Upper lobe of left lung (tissue), 6 donors: Measurements from ENCODE around the gene CHRDL1. TPM values are rescaled to one million over a fixed set of nuclear protein-coding genes. Genes with fewer than 3 reads are reported as not detected.

Source experiments
- ATAC-seq, 2 donors: fragments of 200-7000 bp; cut with Tn5 transposase; one replicate each; pipeline ENCODE4 v1.9.1; 2022; ENCODE audit warnings: mild to moderate bottlenecking in 2 of 2, moderate library complexity in 2 of 2; ENCODE audit not compliant: low FRiP score in 2 of 2
- DNase-seq, 2 donors: peaks; one replicate each; pipeline ENCODE4 v3.0.0-alpha.2; 2019 to 2020
- H3K27ac ChIP-seq, 4 donors: fragments of 200-600 bp; sonication (generic); one replicate each; pipeline ENCODE4 v1.5.1; 2016 to 2019
- H3K27me3 ChIP-seq, 4 donors: fragments of 200-600 bp; sonication (generic); one replicate each; pipeline ENCODE4 v1.5.1; 2017 to 2019
- H3K36me3 ChIP-seq, 4 donors: fragments of 200-600 bp; sonication (generic); one replicate each; pipeline ENCODE4 v1.5.1; 2016 to 2019
- H3K4me1 ChIP-seq, 4 donors: fragments of 200-600 bp; sonication (generic); one replicate each; pipeline ENCODE4 v1.5.1; 2018 to 2019
- H3K4me3 ChIP-seq, 4 donors: fragments of 200-600 bp; sonication (generic); one replicate each; pipeline ENCODE4 v1.5.1; 2017 to 2019; ENCODE audit warnings: mild to moderate bottlenecking in 2 of 4, moderate library complexity in 1 of 4
- H3K9me3 ChIP-seq, 4 donors: fragments of 200-600 bp; sonication (generic); one replicate each; pipeline ENCODE4 v1.5.1; 2018 to 2019
- EP300 ChIP-seq, 4 donors: sonication (generic); formaldehyde crosslinking; IDR thresholded peaks; one replicate each; pipeline ENCODE4 v1.5.1; 2017; ENCODE audit warnings: antibody characterized with exemption in 4 of 4, control low read depth in 2 of 4
- POLR2A ChIP-seq, 4 donors: fragments of 450-650 bp; IDR thresholded peaks; one replicate each; pipeline ENCODE4 v1.5.1; 2016 to 2017; ENCODE audit warnings: antibody characterized with exemption in 4 of 4, mild to moderate bottlenecking in 2 of 4
- POLR2AphosphoS5 ChIP-seq, 2 donors: sonication (generic); formaldehyde crosslinking; IDR thresholded peaks; one replicate each; pipeline ENCODE4 v1.5.1; 2017; ENCODE audit warnings: antibody characterized with exemption in 2 of 2
- WGBS, 2 donors: methylation state at CpG; one replicate each; pipeline ENCODE4 v1.1.5; 2017 to 2018; 5-methylcytosine and 5-hydroxymethylcytosine counted together
- total RNA-seq, 6 donors: library from RNA; depleted of rRNA in 4 of 6; stranded (reverse); fragments of >200 nt in 4 of 6; gene quantifications; one replicate each; pipeline versions ENCODE4 v1.1.0 to v1.2.1, GENCODE V29; 2016 to 2021
- TF ChIP-seq, protein P1 (sequence below), 6 experiments: fragments of 450-650 bp in 4 of 6; fragments of 200-600 bp in 2 of 6; sonication (generic) in 2 of 6; IDR thresholded peaks; one replicate each; pipeline ENCODE4 v1.5.1; 2016 to 2019; ENCODE audit warnings: antibody characterized with exemption in 6 of 6
- donor health status: DM: no; HTN: no; CAD: no; lungs with moderate emphysema.
- donor health status: DM: no; HTN: yes; CAD: no; lungs with severe emphysema.

Gene CHRDL1
- total RNA-seq, 6 donors from 2014 or later: 23.0 to 68.7 (median 44.3) TPM

DNA sequence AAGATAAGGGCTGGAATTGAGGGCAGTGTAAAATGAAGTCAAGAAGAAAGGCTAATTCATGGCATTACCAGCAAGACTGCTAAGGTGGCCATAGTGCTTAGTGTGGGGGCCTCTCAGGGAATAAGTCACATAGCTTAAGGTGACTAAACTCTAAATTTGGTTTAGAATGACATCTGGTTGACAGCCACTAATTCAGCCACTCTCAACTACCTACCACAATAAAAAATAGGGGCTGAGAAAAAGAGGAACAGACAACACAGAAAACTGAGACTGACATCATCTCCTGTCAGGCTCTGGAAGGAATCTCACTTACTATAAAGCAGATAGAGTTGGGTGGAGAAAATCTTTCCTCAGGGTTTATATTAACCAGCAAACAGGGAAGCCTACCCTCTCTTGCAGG, 96.9 kb downstream of the CHRDL1 start:
- ATAC-seq (no peak), DNase-seq (no peak)
- Histone ChIP-seq H3K27me3 (no peaks in the 10 kb centered on the region), H3K9me3 (no peaks in the 10 kb centered on the region), H3K4me1 (no peaks in the 10 kb centered on the region), H3K4me3 (no peak overlapping the region), H3K27ac (no peak overlapping the region), H3K36me3 (no peaks in the 10 kb centered on the region)
- TF ChIP-seq EP300 (IDR thresholded peaks at IDR 0.05): no peak
- TF ChIP-seq, protein P1, sequence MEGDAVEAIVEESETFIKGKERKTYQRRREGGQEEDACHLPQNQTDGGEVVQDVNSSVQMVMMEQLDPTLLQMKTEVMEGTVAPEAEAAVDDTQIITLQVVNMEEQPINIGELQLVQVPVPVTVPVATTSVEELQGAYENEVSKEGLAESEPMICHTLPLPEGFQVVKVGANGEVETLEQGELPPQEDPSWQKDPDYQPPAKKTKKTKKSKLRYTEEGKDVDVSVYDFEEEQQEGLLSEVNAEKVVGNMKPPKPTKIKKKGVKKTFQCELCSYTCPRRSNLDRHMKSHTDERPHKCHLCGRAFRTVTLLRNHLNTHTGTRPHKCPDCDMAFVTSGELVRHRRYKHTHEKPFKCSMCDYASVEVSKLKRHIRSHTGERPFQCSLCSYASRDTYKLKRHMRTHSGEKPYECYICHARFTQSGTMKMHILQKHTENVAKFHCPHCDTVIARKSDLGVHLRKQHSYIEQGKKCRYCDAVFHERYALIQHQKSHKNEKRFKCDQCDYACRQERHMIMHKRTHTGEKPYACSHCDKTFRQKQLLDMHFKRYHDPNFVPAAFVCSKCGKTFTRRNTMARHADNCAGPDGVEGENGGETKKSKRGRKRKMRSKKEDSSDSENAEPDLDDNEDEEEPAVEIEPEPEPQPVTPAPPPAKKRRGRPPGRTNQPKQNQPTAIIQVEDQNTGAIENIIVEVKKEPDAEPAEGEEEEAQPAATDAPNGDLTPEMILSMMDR (IDR thresholded peaks at IDR 0.05): no peak
- TF ChIP-seq POLR2AphosphoS5 (IDR thresholded peaks at IDR 0.05): no peak
- no peak for TF ChIP-seq POLR2A (IDR thresholded peaks at IDR 0.05)

DNA sequence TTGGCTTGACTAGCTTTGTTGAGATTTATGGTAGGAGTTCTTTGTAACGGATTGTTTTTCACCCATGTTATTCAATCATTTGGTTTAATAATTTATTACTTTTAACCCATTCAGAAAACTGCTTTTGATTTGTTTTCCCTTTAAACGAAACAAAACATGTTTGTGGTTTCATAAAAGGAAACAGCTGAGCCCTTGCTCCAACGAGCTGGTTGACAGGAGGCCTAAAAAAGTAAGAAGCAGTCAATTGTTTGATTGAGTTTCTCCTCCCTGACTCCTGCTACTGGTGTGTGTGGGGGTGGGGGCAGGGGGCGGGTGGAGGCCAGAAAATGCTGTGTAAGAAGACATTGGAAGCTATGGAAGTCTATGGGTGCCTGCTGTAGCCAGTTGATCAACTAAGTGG, 102.8 kb downstream of the CHRDL1 start:
- H3K27ac ChIP-seq: no peak overlapping the region
- WGBS, 2 donors: 29 to 34% methylated on average over 4 of the region's 4 CpGs
- TF ChIP-seq POLR2A (IDR thresholded peaks at IDR 0.05) (no peak), POLR2AphosphoS5 (IDR thresholded peaks at IDR 0.05) (no peak), EP300 (IDR thresholded peaks at IDR 0.05) (no peak)
- TF ChIP-seq, protein P1 (IDR thresholded peaks at IDR 0.05): no peak

DNA sequence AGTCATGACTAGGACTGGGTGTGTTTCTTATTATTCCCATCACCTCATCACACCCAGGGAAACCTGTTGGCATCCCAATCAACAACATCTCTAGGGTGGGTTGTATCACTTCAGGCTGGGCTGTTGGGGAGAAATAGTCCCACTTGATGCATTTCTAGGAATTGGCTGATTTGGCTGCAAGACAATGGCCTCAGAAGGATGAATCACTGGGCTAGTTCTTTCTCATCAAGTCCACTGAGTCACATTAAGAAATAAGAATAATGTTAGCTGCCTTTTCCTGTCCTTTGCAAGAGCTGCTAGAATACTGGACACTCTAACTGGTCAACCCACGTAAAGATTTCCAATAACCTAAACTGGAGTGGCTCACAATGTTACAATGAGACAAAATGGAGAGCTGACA, 104.2 kb downstream of the CHRDL1 start:
- H3K27me3 ChIP-seq: no peaks in the 10 kb centered on the region
- H3K4me3 ChIP-seq: no peak overlapping the region
- ATAC-seq (peak in 1 of 2 donors; percentile 38), DNase-seq (no peak)
- H3K9me3 ChIP-seq: no peaks in the 10 kb centered on the region
- H3K36me3 ChIP-seq: no peaks in the 10 kb centered on the region
- 53 to 100% methylated on average over 1 of the region's 1 CpG for WGBS, 2 donors
- no peaks in the 10 kb centered on the region for H3K4me1 ChIP-seq
- no peak overlapping the region for H3K27ac ChIP-seq
- TF ChIP-seq, protein P1 (IDR thresholded peaks at IDR 0.05): no peak
- TF ChIP-seq EP300 (IDR thresholded peaks at IDR 0.05) (no peak), POLR2AphosphoS5 (IDR thresholded peaks at IDR 0.05) (no peak), POLR2A (IDR thresholded peaks at IDR 0.05) (no peak)

More for the DNA sequence above, 102.8 kb downstream of the CHRDL1 start:
- DNase-seq: no peak
- ATAC-seq: no peak
- Histone ChIP-seq H3K27me3 (no peaks in the 10 kb centered on the region), H3K9me3 (no peaks in the 10 kb centered on the region), H3K4me1 (no peaks in the 10 kb centered on the region), H3K4me3 (no peak overlapping the region), H3K36me3 (no peaks in the 10 kb centered on the region)

DNA sequence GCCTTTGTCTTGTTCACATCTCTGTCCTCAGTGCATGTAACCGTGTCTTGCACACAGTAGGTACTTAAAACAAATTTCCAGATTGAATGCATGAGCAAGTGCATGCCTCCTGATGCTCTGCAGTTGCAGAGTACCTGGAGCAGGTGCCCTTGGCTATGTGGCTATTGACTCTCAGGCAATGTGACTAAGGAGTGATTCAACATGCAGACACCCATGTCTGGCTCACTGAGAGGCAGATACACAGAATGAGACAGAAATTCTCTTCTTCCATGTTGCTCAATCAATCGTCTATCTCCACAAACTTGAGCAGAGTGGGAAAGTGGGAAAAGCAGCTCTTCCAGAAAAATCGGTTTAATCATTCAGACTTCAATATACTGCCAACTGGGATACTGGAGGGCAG, 111.0 kb downstream of the CHRDL1 start:
- Histone ChIP-seq H3K36me3 (no peaks in the 10 kb centered on the region), H3K27me3 (no peaks in the 10 kb centered on the region), H3K9me3 (no peaks in the 10 kb centered on the region), H3K4me1 (no peaks in the 10 kb centered on the region), H3K27ac (no peak overlapping the region), H3K4me3 (no peak overlapping the region)
- ATAC-seq (no peak), DNase-seq (no peak)
- 65 to 76% methylated on average over 3 of the region's 3 CpGs for WGBS, 2 donors
- TF ChIP-seq, protein P1 (IDR thresholded peaks at IDR 0.05): no peak
- TF ChIP-seq POLR2A (IDR thresholded peaks at IDR 0.05) (no peak), POLR2AphosphoS5 (IDR thresholded peaks at IDR 0.05) (no peak), EP300 (IDR thresholded peaks at IDR 0.05) (no peak)

DNA sequence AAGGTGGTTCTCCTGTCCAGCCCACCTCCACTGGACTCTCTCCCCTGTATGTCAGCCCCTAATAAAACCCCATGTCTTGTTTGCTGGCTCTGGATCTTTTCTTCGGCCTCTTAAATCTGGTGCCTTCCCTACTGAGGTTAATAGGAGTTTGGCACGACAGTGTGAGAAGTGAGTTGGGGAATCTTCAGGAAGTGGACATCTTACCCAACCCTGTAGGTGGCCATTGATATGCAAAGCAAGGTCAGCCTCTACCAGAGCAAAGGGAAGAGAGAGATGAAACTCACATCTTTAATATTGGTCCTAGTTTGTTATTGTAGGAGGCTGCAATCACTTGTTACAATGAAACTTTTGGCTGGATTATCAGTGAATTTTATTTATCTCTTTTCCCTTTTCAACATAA, 111.7 kb downstream of the CHRDL1 start:
- Histone ChIP-seq H3K4me1 (no peaks in the 10 kb centered on the region), H3K27me3 (no peaks in the 10 kb centered on the region), H3K9me3 (no peaks in the 10 kb centered on the region), H3K4me3 (no peak overlapping the region), H3K36me3 (no peaks in the 10 kb centered on the region), H3K27ac (no peak overlapping the region)
- WGBS, 2 donors: 65 to 80% methylated on average over 2 of the region's 2 CpGs
- DNase-seq: no peak
- ATAC-seq: no peak
- TF ChIP-seq, protein P1 (IDR thresholded peaks at IDR 0.05): no peak
- TF ChIP-seq POLR2AphosphoS5 (IDR thresholded peaks at IDR 0.05): no peak
- TF ChIP-seq POLR2A (IDR thresholded peaks at IDR 0.05): no peak
- no peak for TF ChIP-seq EP300 (IDR thresholded peaks at IDR 0.05)
